ENCODE results near the gene TMEM245. TPM values are rescaled to one million over a fixed set of nuclear protein-coding genes. Genes with fewer than 3 reads are reported as not detected.

TMEM245 gene
- polyA plus RNA-seq, 4 donors = 4.3 to 54.0 (median 9.8) TPM

DNA sequence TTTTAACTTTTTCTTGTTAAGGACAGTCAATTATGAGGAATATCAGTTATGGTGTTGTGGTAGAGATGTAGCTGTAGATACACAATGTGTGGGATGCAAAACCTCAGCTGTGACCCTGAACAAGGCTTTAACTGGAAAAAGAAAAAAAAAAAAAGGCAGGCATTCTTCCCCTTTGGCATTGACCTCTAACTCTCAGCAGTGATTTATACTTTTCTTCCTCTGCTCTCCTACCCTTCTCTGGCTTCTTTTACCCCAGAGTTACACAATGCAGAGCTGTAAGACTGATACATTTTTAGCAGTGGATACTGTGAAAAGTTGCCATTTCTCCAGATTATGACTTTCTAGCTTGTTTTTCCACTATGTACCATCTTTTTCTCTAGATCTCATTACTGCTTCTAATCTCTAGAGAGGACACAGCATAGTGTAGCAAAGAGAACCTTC, 108.5 kb downstream of the TMEM245 start:
- no peak for FAIRE-seq
- peaks cover 0 to 21% (median 3%) of the 10 kb centered on the region in 3 donors for H3K4me1 ChIP-seq (ENCODE audit: control insufficient read depth in 3 of 3, insufficient read depth in 2 of 3, low read depth in 1 of 3, low read length in 2 of 3)

DNA sequence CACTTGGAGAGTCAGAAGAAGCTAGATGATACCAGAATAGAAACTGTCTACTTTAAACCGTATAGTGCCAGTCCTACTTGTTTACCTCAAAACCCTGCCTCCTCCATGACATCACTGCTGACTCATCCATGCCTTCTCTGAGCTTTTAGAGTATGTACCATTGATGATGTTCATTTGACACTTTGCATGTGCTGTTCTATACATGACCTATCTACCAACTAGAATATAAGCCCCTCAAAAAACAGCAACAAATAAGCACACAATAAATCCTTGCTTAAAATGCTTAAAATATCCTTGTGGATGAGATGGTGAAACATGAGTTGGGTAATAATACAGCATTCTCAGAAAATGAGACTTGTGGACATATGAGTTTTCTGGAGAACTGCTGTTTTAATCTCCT, 109.0 kb downstream of the TMEM245 start:
- Histone ChIP-seq H3K27me3 (ENCODE audit: control insufficient read depth in 3 of 3, insufficient read depth in 3 of 3, low read length in 3 of 3) (no peaks in the 10 kb centered on the region), H3K4me1 (ENCODE audit: control insufficient read depth in 3 of 3, insufficient read depth in 2 of 3, low read depth in 1 of 3, low read length in 2 of 3) (peaks cover 0 to 21% (median 3%) of the 10 kb centered on the region in 3 donors), H3K36me3 (ENCODE audit: control insufficient read depth in 3 of 3, insufficient read depth in 2 of 3, low read depth in 1 of 3, low read length in 3 of 3) (no peaks in the 10 kb centered on the region), H3K27ac (ENCODE audit: low read depth in 1 of 3, low read length in 2 of 3) (no peak overlapping the region), H3K4me3 (ENCODE audit: low read depth in 1 of 3, low read length in 3 of 3) (no peak overlapping the region), H3K9me3 (ENCODE audit: control insufficient read depth in 2 of 2, insufficient read depth in 1 of 2, low read depth in 1 of 2, low read length in 1 of 2) (peaks cover 0 to 2% of the 10 kb centered on the region in 2 donors)
- WGBS, 3 donors = 17 to 35% (median 21%) methylated on average over 1 of the region's 1 CpG
- no peak for FAIRE-seq
- DNase-seq = peak; percentile 24 to 32

More for the DNA sequence above, 108.5 kb downstream of the TMEM245 start:
- H3K27me3 ChIP-seq (ENCODE audit: control insufficient read depth in 3 of 3, insufficient read depth in 3 of 3, low read length in 3 of 3) = no peaks in the 10 kb centered on the region
- DNase-seq = no peak
- no peak overlapping the region for H3K4me3 ChIP-seq (ENCODE audit: low read depth in 1 of 3, low read length in 3 of 3)
- H3K27ac ChIP-seq (ENCODE audit: low read depth in 1 of 3, low read length in 2 of 3) = no peak overlapping the region
- H3K36me3 ChIP-seq (ENCODE audit: control insufficient read depth in 3 of 3, insufficient read depth in 2 of 3, low read depth in 1 of 3, low read length in 3 of 3) = no peaks in the 10 kb centered on the region
- peaks cover 0 to 2% of the 10 kb centered on the region in 2 donors for H3K9me3 ChIP-seq (ENCODE audit: control insufficient read depth in 2 of 2, insufficient read depth in 1 of 2, low read depth in 1 of 2, low read length in 1 of 2)

DNA sequence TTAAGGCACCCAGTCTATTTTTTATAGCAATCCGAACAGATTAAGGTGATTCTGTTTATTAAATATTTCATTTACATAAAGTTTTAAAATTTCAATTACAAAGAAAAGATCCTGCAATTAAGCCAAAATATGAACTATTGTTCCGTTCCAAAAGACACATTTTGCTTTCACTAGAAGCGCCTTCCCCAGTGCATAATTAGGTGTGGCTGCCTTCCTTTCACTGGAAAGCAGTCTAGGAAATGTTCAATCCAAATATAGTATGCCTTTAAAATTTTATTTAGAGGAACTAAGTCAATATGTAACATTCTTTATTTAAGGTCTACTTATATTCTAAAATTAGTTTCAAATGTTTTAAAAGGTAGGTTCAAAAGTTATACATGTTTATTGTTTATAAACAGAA, 114.1 kb downstream of the TMEM245 start:
- Histone ChIP-seq H3K4me3 (ENCODE audit: low read depth in 1 of 3, low read length in 3 of 3) (no peak overlapping the region), H3K27me3 (ENCODE audit: control insufficient read depth in 3 of 3, insufficient read depth in 3 of 3, low read length in 3 of 3) (no peaks in the 10 kb centered on the region), H3K36me3 (ENCODE audit: control insufficient read depth in 3 of 3, insufficient read depth in 2 of 3, low read depth in 1 of 3, low read length in 3 of 3) (no peaks in the 10 kb centered on the region), H3K27ac (ENCODE audit: low read depth in 1 of 3, low read length in 2 of 3) (no peak overlapping the region), H3K4me1 (ENCODE audit: control insufficient read depth in 3 of 3, insufficient read depth in 2 of 3, low read depth in 1 of 3, low read length in 2 of 3) (no peaks in the 10 kb centered on the region), H3K9me3 (ENCODE audit: control insufficient read depth in 2 of 2, insufficient read depth in 1 of 2, low read depth in 1 of 2, low read length in 1 of 2) (peaks cover 0 to 20% of the 10 kb centered on the region in 2 donors)
- no peak for FAIRE-seq
- WGBS, 3 donors = 82 to 92% (median 87%) methylated on average over 3 of the region's 3 CpGs
- no peak for DNase-seq

DNA sequence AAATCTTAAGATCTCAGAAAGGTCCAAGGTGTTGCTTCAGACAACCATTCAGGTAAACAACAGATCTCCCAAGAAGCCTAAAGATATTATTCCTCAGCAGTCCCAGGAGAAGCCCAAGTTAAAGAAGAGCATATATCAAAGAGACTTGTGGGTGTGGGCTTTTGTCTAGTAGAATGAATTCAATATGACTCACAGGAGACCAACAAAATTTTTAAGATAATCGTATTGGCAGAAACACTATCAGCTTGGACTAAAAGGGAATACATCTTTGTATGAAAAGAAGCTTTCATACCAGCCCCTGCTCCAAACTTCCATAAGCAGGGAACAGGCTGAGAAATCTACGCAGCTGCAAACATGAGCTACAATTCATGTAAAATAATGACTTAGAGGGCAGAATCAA, 116.6 kb downstream of the TMEM245 start:
- Histone ChIP-seq H3K36me3 (ENCODE audit: control insufficient read depth in 3 of 3, insufficient read depth in 2 of 3, low read depth in 1 of 3, low read length in 3 of 3) (no peaks in the 10 kb centered on the region), H3K9me3 (ENCODE audit: control insufficient read depth in 2 of 2, insufficient read depth in 1 of 2, low read depth in 1 of 2, low read length in 1 of 2) (peaks cover 0 to 17% of the 10 kb centered on the region in 2 donors), H3K4me3 (ENCODE audit: low read depth in 1 of 3, low read length in 3 of 3) (no peak overlapping the region), H3K4me1 (ENCODE audit: control insufficient read depth in 3 of 3, insufficient read depth in 2 of 3, low read depth in 1 of 3, low read length in 2 of 3) (no peaks in the 10 kb centered on the region), H3K27ac (ENCODE audit: low read depth in 1 of 3, low read length in 2 of 3) (no peak overlapping the region), H3K27me3 (ENCODE audit: control insufficient read depth in 3 of 3, insufficient read depth in 3 of 3, low read length in 3 of 3) (no peaks in the 10 kb centered on the region)
- no peak for DNase-seq
- no peak for FAIRE-seq
- WGBS, 3 donors = 71 to 88% (median 73%) methylated on average over 2 of the region's 2 CpGs

DNA sequence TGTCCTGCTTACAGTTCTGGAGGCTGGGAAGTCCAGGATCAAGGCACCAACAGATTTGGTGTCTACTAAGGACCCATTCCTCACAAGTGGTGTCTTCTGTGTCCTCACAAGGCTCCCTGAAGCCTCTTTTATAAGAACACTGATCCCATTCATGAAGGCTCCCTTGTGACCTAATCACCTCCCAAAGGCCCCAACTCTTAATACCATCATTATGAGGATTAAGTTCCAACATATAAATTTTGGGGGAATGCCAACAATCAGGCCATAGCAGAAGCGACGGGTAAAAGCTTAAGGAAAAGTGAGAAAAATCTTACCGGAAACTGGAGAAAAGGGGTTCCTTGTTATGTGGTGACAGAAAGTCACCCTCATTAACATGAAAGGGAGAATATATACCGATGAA, 117.6 kb downstream of the TMEM245 start:
- Histone ChIP-seq H3K4me3 (ENCODE audit: low read depth in 1 of 3, low read length in 3 of 3) (no peak overlapping the region), H3K4me1 (ENCODE audit: control insufficient read depth in 3 of 3, insufficient read depth in 2 of 3, low read depth in 1 of 3, low read length in 2 of 3) (no peaks in the 10 kb centered on the region), H3K27me3 (ENCODE audit: control insufficient read depth in 3 of 3, insufficient read depth in 3 of 3, low read length in 3 of 3) (no peaks in the 10 kb centered on the region), H3K36me3 (ENCODE audit: control insufficient read depth in 3 of 3, insufficient read depth in 2 of 3, low read depth in 1 of 3, low read length in 3 of 3) (no peaks in the 10 kb centered on the region), H3K27ac (ENCODE audit: low read depth in 1 of 3, low read length in 2 of 3) (no peak overlapping the region), H3K9me3 (ENCODE audit: control insufficient read depth in 2 of 2, insufficient read depth in 1 of 2, low read depth in 1 of 2, low read length in 1 of 2) (peaks cover 0 to 17% of the 10 kb centered on the region in 2 donors)
- WGBS, 3 donors = 96 to 97% (median 97%) methylated on average over 4 of the region's 4 CpGs
- FAIRE-seq = no peak
- DNase-seq = no peak

DNA sequence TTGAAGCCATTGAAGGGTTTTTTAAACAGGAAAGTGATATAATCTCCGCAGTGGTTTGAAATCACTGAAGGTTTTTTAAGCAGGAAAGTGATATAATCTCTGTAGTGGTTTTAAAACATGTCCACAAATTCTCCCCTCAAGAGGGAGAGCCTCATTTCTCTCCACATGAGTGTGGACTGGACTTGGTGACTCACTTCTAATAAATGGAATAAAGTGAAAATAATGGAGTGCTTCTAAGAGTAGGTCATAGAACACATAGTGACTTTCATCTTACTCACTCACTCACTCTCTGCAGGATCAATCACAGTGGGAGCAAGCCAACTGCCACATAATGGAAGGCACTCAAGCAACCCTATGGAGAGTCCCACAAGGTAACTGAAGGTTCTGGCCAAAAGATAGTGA, 118.5 kb downstream of the TMEM245 start:
- no peaks in the 10 kb centered on the region for H3K36me3 ChIP-seq (ENCODE audit: control insufficient read depth in 3 of 3, insufficient read depth in 2 of 3, low read depth in 1 of 3, low read length in 3 of 3)
- FAIRE-seq = no peak
- H3K4me3 ChIP-seq (ENCODE audit: low read depth in 1 of 3, low read length in 3 of 3) = no peak overlapping the region
- H3K27me3 ChIP-seq (ENCODE audit: control insufficient read depth in 3 of 3, insufficient read depth in 3 of 3, low read length in 3 of 3) = no peaks in the 10 kb centered on the region
- peak in 1 of 2 donors; percentile 5 for DNase-seq
- H3K9me3 ChIP-seq (ENCODE audit: control insufficient read depth in 2 of 2, insufficient read depth in 1 of 2, low read depth in 1 of 2, low read length in 1 of 2) = peaks cover 0 to 17% of the 10 kb centered on the region in 2 donors
- H3K4me1 ChIP-seq (ENCODE audit: control insufficient read depth in 3 of 3, insufficient read depth in 2 of 3, low read depth in 1 of 3, low read length in 2 of 3) = peaks cover 0 to 2% (median 0%) of the 10 kb centered on the region in 3 donors
- 83 to 94% (median 87%) methylated on average over 1 of the region's 1 CpG for WGBS, 3 donors
- H3K27ac ChIP-seq (ENCODE audit: low read depth in 1 of 3, low read length in 2 of 3) = no peak overlapping the region

DNA sequence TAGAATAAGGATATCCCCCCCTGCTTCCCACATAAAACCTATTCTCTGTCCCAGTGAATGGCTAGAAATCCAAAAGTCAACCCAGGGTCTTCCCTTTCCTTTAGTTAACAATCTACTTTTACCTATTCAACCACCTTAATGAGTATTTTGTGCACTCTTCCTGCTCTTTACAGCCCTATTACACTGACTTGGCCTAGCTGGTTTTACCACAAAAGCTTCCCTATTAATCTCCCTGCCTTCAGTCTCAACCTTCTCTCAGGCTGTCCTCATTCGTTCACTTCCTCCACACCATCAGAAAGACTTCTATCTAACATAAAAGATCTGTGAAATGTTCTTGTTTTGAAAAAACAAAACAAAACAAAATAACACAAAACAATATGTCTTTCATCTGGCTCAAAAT, 122.6 kb downstream of the TMEM245 start:
- no peak overlapping the region for H3K4me3 ChIP-seq (ENCODE audit: low read depth in 1 of 3, low read length in 3 of 3)
- no peaks in the 10 kb centered on the region for H3K27me3 ChIP-seq (ENCODE audit: control insufficient read depth in 3 of 3, insufficient read depth in 3 of 3, low read length in 3 of 3)
- DNase-seq (no peak), FAIRE-seq (no peak)
- no peaks in the 10 kb centered on the region for H3K36me3 ChIP-seq (ENCODE audit: control insufficient read depth in 3 of 3, insufficient read depth in 2 of 3, low read depth in 1 of 3, low read length in 3 of 3)
- H3K27ac ChIP-seq (ENCODE audit: low read depth in 1 of 3, low read length in 2 of 3) = no peak overlapping the region
- peaks cover 0 to 1% of the 10 kb centered on the region in 2 donors for H3K9me3 ChIP-seq (ENCODE audit: control insufficient read depth in 2 of 2, insufficient read depth in 1 of 2, low read depth in 1 of 2, low read length in 1 of 2)
- peaks cover 0 to 2% (median 0%) of the 10 kb centered on the region in 3 donors for H3K4me1 ChIP-seq (ENCODE audit: control insufficient read depth in 3 of 3, insufficient read depth in 2 of 3, low read depth in 1 of 3, low read length in 2 of 3)
- WGBS, 3 donors = 76 to 88% (median 82%) methylated on average over 1 of the region's 1 CpG

DNA sequence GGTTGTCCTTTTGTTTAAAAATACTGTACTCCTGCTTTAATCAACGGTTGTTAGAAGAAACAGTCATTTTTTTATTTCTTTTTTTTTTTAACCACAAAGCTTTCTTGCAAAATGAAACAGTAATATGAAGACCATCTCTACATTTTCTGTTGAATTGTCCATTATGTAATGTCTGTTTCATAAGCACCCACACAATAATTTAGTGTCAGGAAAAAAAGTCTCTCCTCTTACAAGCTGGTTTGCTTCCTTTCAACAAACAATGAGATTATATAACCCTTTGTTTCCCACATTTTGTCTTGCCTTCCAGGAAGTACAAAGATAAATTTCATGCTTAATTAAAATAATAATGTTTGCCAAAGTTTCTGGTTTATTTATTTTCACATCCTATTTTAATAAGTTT, 123.1 kb downstream of the TMEM245 start:
- no peaks in the 10 kb centered on the region for H3K36me3 ChIP-seq (ENCODE audit: control insufficient read depth in 3 of 3, insufficient read depth in 2 of 3, low read depth in 1 of 3, low read length in 3 of 3)
- H3K27ac ChIP-seq (ENCODE audit: low read depth in 1 of 3, low read length in 2 of 3) = no peak overlapping the region
- no peaks in the 10 kb centered on the region for H3K27me3 ChIP-seq (ENCODE audit: control insufficient read depth in 3 of 3, insufficient read depth in 3 of 3, low read length in 3 of 3)
- no peaks in the 10 kb centered on the region for H3K9me3 ChIP-seq (ENCODE audit: control insufficient read depth in 2 of 2, insufficient read depth in 1 of 2, low read depth in 1 of 2, low read length in 1 of 2)
- DNase-seq (no peak), FAIRE-seq (no peak)
- H3K4me1 ChIP-seq (ENCODE audit: control insufficient read depth in 3 of 3, insufficient read depth in 2 of 3, low read depth in 1 of 3, low read length in 2 of 3) = peaks cover 0 to 2% (median 0%) of the 10 kb centered on the region in 3 donors
- WGBS, 3 donors = 38 to 70% (median 52%) methylated on average over 1 of the region's 1 CpG
- H3K4me3 ChIP-seq (ENCODE audit: low read depth in 1 of 3, low read length in 3 of 3) = no peak overlapping the region

DNA sequence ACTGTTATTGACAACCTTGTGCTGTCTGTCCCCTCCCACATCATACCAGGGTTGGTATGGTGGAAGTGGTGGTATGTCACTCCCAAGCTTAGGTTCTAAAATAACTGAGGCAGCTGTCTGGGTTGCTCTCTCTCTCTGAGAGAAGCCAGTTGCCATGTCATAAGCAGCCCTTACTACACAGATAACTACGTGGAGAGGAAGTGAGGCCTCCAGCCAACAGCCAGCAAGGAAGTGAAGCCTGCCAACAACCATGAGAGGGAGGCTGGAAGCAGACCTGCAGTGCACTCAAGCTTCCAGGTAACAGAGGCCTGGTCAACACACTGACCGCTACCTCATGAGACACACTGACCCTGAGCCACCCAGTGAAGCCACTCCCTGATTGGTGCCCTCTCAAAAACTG, 125.1 kb downstream of the TMEM245 start:
- DNase-seq (no peak), FAIRE-seq (no peak)
- Histone ChIP-seq H3K4me1 (ENCODE audit: control insufficient read depth in 3 of 3, insufficient read depth in 2 of 3, low read depth in 1 of 3, low read length in 2 of 3) (peaks cover 0 to 2% (median 0%) of the 10 kb centered on the region in 3 donors), H3K27me3 (ENCODE audit: control insufficient read depth in 3 of 3, insufficient read depth in 3 of 3, low read length in 3 of 3) (no peaks in the 10 kb centered on the region), H3K36me3 (ENCODE audit: control insufficient read depth in 3 of 3, insufficient read depth in 2 of 3, low read depth in 1 of 3, low read length in 3 of 3) (no peaks in the 10 kb centered on the region), H3K27ac (ENCODE audit: low read depth in 1 of 3, low read length in 2 of 3) (peak overlapping the region in 1 of 3 donors; percentile 1), H3K9me3 (ENCODE audit: control insufficient read depth in 2 of 2, insufficient read depth in 1 of 2, low read depth in 1 of 2, low read length in 1 of 2) (no peaks in the 10 kb centered on the region), H3K4me3 (ENCODE audit: low read depth in 1 of 3, low read length in 3 of 3) (no peak overlapping the region)
- WGBS, 3 donors = 57 to 65% (median 60%) methylated on average over 2 of the region's 2 CpGs
